Brain microvascular endothelial cell (primary cell): ENCODE measurements around the gene UQCRH.
"Not testable (repeated sequence)": the region's sequence is repeated elsewhere in the genome, so short reads cannot be mapped to it uniquely, and the experiment has no call there.

Experiments
- DNase-seq: peaks from one replicate; pipeline ENCODE4 v3.0.0-alpha.2; 2020
- H3K27ac ChIP-seq: fragments of 250-450 bp; sonication (Bioruptor Pico); 2 replicates; pipeline ENCODE4 v1.5.1; 2020; ENCODE audit warnings: mild to moderate bottlenecking, moderate library complexity
- H3K27me3 ChIP-seq: fragments of 250-450 bp; sonication (Bioruptor Pico); replicated peaks from 2 replicates; pipeline ENCODE4 v1.5.1; 2020; ENCODE audit warnings: mild to moderate bottlenecking
- H3K36me3 ChIP-seq: fragments of 250-450 bp; sonication (Bioruptor Pico); replicated peaks from 2 replicates; pipeline ENCODE4 v1.5.1; 2020; ENCODE audit warnings: mild to moderate bottlenecking
- H3K4me3 ChIP-seq: 2 replicates; pipeline ENCODE4 v1.5.1; 2011; ENCODE audit warnings: low read depth, mild to moderate bottlenecking, control low read depth, low read length, moderate library complexity
- CTCF ChIP-seq: IDR thresholded peaks from 2 replicates; pipeline ENCODE4 v1.5.1; 2011; ENCODE audit warnings: low read depth, mild to moderate bottlenecking, moderate library complexity, low read length, control low read depth, inconsistent platforms; ENCODE audit errors: missing control alignments
- in situ Hi-C: cut with HindIII; loops from 2 replicates; pipeline ENCODE4 v1.10.0; 2017; ENCODE audit warnings: low sequenced_read_pairs, low pct_ligation_motif_present

Gene UQCRH

GRCh38 chr1:46325285-46326076 lies 22.0 kb downstream of the UQCRH start:
- H3K27ac ChIP-seq, H3K27me3 ChIP-seq, DNase-seq, H3K36me3 ChIP-seq, in situ Hi-C loops, H3K4me3 ChIP-seq: not testable (repeated sequence)

- H3K27me3 ChIP-seq, DNase-seq, in situ Hi-C loops, H3K27ac ChIP-seq, H3K36me3 ChIP-seq, H3K4me3 ChIP-seq: not testable (repeated sequence)
Measured at GRCh38 chr1:46328182-46328581, 24.7 kb downstream of the UQCRH start.

- in situ Hi-C loops, H3K27ac ChIP-seq, H3K4me3 ChIP-seq, H3K36me3 ChIP-seq, H3K27me3 ChIP-seq, DNase-seq: not testable (repeated sequence)
Measured at GRCh38 chr1:46329807-46330206, 26.3 kb downstream of the UQCRH start.

GRCh38 chr1:46330381-46330780 lies 26.9 kb downstream of the UQCRH start:
- H3K4me3 ChIP-seq, in situ Hi-C loops, DNase-seq: not testable (repeated sequence)

GRCh38 chr1:46331786-46332540 lies 28.5 kb downstream of the UQCRH start:
- H3K27me3 ChIP-seq, H3K36me3 ChIP-seq, DNase-seq, H3K27ac ChIP-seq, H3K4me3 ChIP-seq, in situ Hi-C loops: not testable (repeated sequence)

More at GRCh38 chr1:46330381-46330780, 26.9 kb downstream of the UQCRH start:
- H3K36me3 ChIP-seq, H3K27ac ChIP-seq, H3K27me3 ChIP-seq: not testable (repeated sequence)

- Histone ChIP-seq H3K36me3 (no peaks in the 10 kb centered on the region), H3K27ac (no peak overlapping the region), H3K27me3 (no peaks in the 10 kb centered on the region), H3K4me3 (no peak overlapping the region)
- in situ Hi-C loops = no loop called here
- peak; percentile 60 for TF ChIP-seq CTCF
- peak; percentile 29 for DNase-seq
Measured at GRCh38 chr1:46333300-46334029, 30.0 kb downstream of the UQCRH start.

GRCh38 chr1:46334030-46334384 lies 30.5 kb downstream of the UQCRH start:
- Histone ChIP-seq H3K4me3 (no peak overlapping the region), H3K27me3 (no peaks in the 10 kb centered on the region), H3K27ac (no peak overlapping the region), H3K36me3 (no peaks in the 10 kb centered on the region)
- in situ Hi-C loops = no loop called here
- TF ChIP-seq CTCF = no peak
- no peak for DNase-seq

- H3K27me3 ChIP-seq = no peaks in the 10 kb centered on the region
- no peak overlapping the region for H3K4me3 ChIP-seq
- no peak for DNase-seq
- H3K27ac ChIP-seq = no peak overlapping the region
- TF ChIP-seq CTCF = no peak
- no peaks in the 10 kb centered on the region for H3K36me3 ChIP-seq
- in situ Hi-C loops = no loop called here
Measured at GRCh38 chr1:46335081-46335480, 31.6 kb downstream of the UQCRH start.

GRCh38 chr1:46337409-46337808 lies 33.9 kb downstream of the UQCRH start:
- H3K36me3 ChIP-seq, in situ Hi-C loops, H3K27ac ChIP-seq, H3K4me3 ChIP-seq, DNase-seq, H3K27me3 ChIP-seq: not testable (repeated sequence)
